PFSK-1 (cell line): Measurements from ENCODE around the gene ILF3.

Experiments used
- FOXP2 ChIP-seq: optimal IDR thresholded peaks from 2 replicates; pipeline ENCODE3; 2011; ENCODE audit warnings: borderline replicate concordance, control low read depth, inconsistent platforms; ENCODE audit not compliant: insufficient read depth; ENCODE audit errors: extremely low read length, extremely low read depth
- POLR2AphosphoS5 ChIP-seq: IDR thresholded peaks from 2 replicates; pipeline ENCODE4 v1.6.1; 2012; ENCODE audit warnings: low read depth, mild to moderate bottlenecking, control low read depth, low read length, moderate library complexity
- SIN3A ChIP-seq: IDR thresholded peaks from 2 replicates; pipeline ENCODE4 v1.6.1; 2012; ENCODE audit warnings: mild to moderate bottlenecking, low read length, moderate library complexity, borderline replicate concordance; ENCODE audit not compliant: insufficient read depth
- TAF1 ChIP-seq: IDR thresholded peaks from 2 replicates; pipeline ENCODE4 v1.6.1; 2012; ENCODE audit warnings: low read length, control low read depth, borderline replicate concordance; ENCODE audit not compliant: insufficient read depth

DNA sequence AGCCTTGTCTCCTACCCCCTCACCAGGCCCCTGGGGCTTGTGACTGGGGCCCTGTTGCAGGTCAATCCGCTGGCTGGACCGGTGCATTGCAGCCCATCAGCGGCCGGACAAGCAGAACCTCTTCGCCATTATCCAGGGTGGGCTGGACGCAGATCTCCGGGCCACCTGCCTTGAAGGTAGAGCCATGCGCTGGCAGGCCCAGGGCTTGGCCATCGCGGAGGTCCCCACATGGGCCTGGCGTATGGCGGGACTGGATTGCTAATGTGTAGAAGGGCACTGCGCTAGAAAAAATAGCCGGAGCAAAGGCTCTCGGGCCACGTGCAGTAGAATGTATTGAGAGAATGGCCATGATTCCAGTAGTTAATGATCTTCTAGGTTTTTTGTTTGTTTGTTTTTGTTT, 53.3 kb downstream of the ILF3 start:
- TF ChIP-seq SIN3A (no peak), TAF1 (no peak), POLR2AphosphoS5 (no peak), FOXP2 (no peak)
